Daoy (cell line): ENCODE results near the gene PPOX. TPM values are rescaled to one million over a fixed set of nuclear protein-coding genes. Genes with fewer than 3 reads are reported as not detected.

Experiments used
- DNase-seq: peaks from one replicate; pipeline ENCODE4 v3.0.0-alpha.2; 2015; ENCODE audit warnings: low read depth
- total RNA-seq: library from RNA; depleted of rRNA; stranded (reverse); fragments of >200 nt; shearing (Covaris generic); gene quantifications from 2 replicates; pipeline ENCODE4 v1.2.3, GENCODE V29; 2014

The PPOX gene
- total RNA-seq, 1 experiment from 2014 or later, result 10.9 TPM

GRCh38 chr1:161153176-161153575 lies 13.1 kb upstream of the PPOX start:
- no peak for DNase-seq

- peak; percentile 91 for DNase-seq
Observed at GRCh38 chr1:161153682-161154337, 12.4 kb upstream of the PPOX start, which contains the start of gene UFC1. TSS of gene UFC1 (plus strand) at chr1:161153978. CDS start at chr1:161153998, 20 bp downstream.

GRCh38 chr1:161157867-161158266 lies 8.4 kb upstream of the PPOX start:
- DNase-seq, result no peak

- no peak for DNase-seq
Observed at GRCh38 chr1:161158316-161159010, 7.8 kb upstream of the PPOX start.

GRCh38 chr1:161159087-161159912 lies 6.9 kb upstream of the PPOX start, which contains the start of gene USP21:
TSS of gene USP21 (plus strand) at chr1:161159500. CDS start at chr1:161160641, 1,141 bp downstream.
- DNase-seq, result peak; percentile 94

GRCh38 chr1:161159913-161160243 lies 6.3 kb upstream of the PPOX start:
- no peak for DNase-seq

- no peak for DNase-seq
Observed at GRCh38 chr1:161160671-161161145, 5.5 kb upstream of the PPOX start.

GRCh38 chr1:161161652-161162051 lies 4.6 kb upstream of the PPOX start:
- DNase-seq, result no peak

- DNase-seq, result no peak
Observed at GRCh38 chr1:161162052-161162451, 4.2 kb upstream of the PPOX start.

- DNase-seq, result no peak
Observed at GRCh38 chr1:161162806-161163205, 3.4 kb upstream of the PPOX start.

- DNase-seq, result no peak
Observed at GRCh38 chr1:161163793-161164192, 2.4 kb upstream of the PPOX start.

GRCh38 chr1:161164901-161165610 lies 1.2 kb upstream of the PPOX start:
- no peak for DNase-seq

GRCh38 chr1:161166669-161167548 lies 683 bp downstream of the PPOX start:
- DNase-seq, result peak; percentile 23

GRCh38 chr1:161168906-161169305 lies 2.7 kb downstream of the PPOX start:
- DNase-seq, result no peak

GRCh38 chr1:161171191-161171590 lies 5.0 kb downstream of the PPOX start:
- DNase-seq, result no peak

GRCh38 chr1:161171696-161172095 lies 5.5 kb downstream of the PPOX start:
- DNase-seq, result no peak

GRCh38 chr1:161172349-161172748 lies 6.1 kb downstream of the PPOX start:
- no peak for DNase-seq

GRCh38 chr1:161172776-161173376 lies 6.7 kb downstream of the PPOX start:
- no peak for DNase-seq

- no peak for DNase-seq
Observed at GRCh38 chr1:161173711-161174110, 7.5 kb downstream of the PPOX start.

- DNase-seq, result no peak
Observed at GRCh38 chr1:161174911-161175310, 8.7 kb downstream of the PPOX start.
